HG03103 (cell line): ENCODE measurements around the gene OR52E6.

Experiments used
- ATAC-seq: cut with Tn5 transposase; IDR thresholded peaks from one replicate; pipeline ENCODE4 v1.9.1; 2021; ENCODE audit warnings: low read depth; ENCODE audit not compliant: unreplicated experiment

Gene OR52E6

GRCh38 chr11:5807580-5807979, 34.1 kb downstream of the OR52E6 start:
- ATAC-seq: no peak

GRCh38 chr11:5803982-5804381, 37.7 kb downstream of the OR52E6 start:
- no peak for ATAC-seq

GRCh38 chr11:5796541-5796940, 45.2 kb downstream of the OR52E6 start:
- no peak for ATAC-seq

- no peak for ATAC-seq
Measured at GRCh38 chr11:5791165-5791564, 50.5 kb downstream of the OR52E6 start, which contains the start of gene OR52N1. Gene OR52N1 (minus strand): TSS chr11:5791265. CDS start chr11:5788816, 2,449 bp downstream.
